HK-2 (cell line): ENCODE measurements around the gene APBA3.
A peak's percentile ranks its signal among the peaks of the same experiment; 100 is the strongest.

Source experiments
- DNase-seq: peaks from one replicate; pipeline ENCODE4 v3.0.0-alpha.2; 2018; ENCODE audit not compliant: unreplicated experiment

APBA3 gene, protein sequence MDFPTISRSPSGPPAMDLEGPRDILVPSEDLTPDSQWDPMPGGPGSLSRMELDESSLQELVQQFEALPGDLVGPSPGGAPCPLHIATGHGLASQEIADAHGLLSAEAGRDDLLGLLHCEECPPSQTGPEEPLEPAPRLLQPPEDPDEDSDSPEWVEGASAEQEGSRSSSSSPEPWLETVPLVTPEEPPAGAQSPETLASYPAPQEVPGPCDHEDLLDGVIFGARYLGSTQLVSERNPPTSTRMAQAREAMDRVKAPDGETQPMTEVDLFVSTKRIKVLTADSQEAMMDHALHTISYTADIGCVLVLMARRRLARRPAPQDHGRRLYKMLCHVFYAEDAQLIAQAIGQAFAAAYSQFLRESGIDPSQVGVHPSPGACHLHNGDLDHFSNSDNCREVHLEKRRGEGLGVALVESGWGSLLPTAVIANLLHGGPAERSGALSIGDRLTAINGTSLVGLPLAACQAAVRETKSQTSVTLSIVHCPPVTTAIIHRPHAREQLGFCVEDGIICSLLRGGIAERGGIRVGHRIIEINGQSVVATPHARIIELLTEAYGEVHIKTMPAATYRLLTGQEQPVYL

DNA sequence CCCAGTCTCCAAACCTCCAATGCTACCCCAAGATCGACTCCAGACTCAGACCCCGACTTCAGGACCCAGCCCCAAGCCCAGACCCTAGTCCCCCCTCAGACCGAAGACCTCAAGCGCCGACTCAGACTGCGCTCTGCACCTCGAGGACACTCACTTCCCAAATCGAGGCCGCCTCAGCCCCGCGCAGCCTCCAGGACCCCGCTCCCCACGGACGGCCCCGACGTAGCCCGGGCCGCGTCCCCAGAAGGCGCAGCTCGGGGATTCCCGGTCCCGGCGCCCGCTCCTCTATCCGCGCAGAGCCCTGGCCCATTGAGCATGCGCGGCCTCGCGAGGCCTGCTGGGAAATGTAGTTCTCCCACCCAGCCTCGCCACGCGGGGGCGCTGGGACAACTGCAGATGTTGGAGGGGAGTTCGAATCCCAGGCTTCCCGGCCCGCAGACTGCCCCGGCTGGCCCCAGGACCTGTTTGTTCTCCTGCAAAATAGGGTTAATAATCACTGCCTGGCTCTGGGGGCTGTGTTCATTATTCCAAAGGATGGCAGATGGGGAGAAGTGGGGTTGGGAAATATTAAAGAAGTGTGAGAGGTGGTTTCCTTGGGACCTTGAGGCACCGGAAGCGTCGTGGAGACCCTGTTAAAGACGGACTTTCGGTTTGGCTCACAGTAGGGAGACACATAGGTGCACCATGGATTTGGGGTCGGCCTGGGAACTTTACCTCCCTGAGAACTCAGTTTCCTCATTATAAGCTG, at the start of gene APBA3:
Gene APBA3 (minus strand): TSS at position 311 of the 748 bp plus-strand sequence. CDS start 1,428 bp downstream, outside the sequence.
- DNase-seq: peak; percentile 97

DNA sequence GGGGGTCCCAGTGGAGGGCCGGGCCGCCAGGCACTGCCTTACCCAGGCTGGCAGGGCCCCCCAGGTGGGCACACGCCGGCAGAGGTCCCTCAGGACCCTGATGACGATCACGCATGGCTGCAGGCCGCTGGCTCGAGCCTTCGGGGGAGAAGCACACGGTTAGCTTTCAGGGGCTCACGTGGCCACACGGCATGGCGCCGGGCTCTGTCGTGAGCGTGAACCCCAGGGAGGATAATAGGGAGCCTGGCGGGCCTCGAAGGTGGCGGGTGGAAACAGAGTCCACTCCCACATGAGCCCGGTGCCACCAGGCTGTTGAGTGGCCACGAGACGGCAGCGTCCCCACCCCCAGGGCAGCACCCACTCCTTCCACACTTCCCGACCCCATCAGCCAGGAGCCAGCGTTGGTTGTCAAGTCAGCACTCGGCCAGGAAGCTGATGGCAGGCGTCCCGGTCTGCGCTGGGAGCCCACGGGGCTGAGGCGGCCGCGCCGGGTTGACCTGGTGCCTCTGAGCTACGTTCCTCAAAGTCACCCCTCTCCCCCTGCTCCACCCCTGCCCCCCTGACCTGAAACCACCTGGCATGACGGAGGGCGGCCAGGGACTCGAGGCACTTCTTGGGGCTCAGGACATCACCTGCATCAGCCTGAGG, 49.3 kb upstream of the APBA3 start:
- no peak for DNase-seq

DNA sequence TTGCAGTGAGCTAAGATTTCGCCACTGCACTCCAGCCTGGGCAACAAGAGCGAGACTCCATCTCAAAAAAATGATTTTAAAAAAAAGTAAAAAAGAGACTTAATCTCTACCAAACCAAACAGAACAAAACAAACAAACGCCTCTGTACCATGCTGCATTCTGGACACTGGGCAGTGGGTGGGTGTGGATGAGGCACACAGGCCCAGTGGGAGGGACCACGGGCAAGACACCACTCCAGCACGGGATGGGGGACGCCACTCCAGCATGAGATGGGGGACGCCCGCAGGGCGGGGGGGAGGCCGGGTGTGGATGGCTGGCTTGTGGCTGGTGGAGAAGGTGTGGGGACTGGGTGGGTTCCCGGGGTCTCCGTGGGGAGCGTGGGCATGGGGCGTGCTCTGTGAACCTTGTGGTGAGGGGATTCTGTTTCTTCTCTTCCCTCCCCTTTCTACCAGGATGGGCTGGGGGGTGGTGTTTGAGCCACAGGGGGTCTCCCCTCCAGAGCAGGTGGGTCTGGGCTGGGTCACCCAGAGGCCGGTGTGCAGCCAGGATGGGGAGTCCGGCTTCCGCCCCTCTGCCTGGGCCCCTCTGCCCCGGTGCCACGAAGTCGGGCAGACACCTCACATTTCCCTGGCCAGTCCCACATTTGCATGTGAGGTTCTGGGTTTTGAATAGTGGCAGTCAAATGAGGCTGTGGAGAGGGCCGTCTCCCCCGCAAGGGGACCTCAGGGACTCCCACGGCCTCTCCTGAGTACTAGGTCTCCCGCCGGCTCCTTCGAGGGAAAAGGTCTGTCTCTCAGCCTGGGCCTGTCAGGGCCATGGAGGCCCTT, 48.6 kb upstream of the APBA3 start:
- DNase-seq: no peak

DNA sequence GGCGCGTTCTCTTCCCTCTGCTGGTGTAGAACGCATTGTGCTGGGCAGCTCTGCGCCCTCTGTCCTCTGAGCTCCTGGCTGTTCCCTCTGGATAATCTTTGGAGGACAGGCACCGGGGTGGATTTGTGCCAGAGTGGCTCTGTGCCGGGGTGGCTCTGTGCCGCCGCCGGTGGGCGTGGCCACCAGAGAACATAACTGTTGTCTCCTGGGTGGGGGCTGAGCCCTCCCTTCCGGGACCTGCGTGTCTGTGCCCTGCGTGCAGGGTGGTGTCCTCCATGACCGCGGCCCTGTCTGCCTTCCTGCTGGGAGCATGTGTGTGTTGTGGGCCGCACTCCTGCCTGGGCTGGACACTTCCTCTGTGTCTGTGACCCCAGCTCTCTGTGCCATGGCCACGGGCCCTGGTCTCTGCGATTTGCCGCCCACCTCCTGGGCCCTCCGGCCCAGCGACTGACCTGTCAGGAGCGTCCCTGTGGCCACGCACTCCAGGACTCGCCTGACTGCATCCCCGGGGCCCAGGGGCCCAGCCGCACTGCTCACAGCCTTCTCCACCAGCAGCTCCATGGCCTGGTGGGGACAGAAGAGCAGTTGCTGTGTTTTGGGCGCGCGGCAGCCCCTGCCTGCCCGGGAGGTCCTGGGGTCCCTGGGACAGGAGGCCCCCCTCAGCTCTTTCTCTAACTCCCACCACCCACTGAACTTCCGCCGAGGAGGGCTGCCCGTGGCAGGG, 47.1 kb upstream of the APBA3 start:
- DNase-seq: no peak

DNA sequence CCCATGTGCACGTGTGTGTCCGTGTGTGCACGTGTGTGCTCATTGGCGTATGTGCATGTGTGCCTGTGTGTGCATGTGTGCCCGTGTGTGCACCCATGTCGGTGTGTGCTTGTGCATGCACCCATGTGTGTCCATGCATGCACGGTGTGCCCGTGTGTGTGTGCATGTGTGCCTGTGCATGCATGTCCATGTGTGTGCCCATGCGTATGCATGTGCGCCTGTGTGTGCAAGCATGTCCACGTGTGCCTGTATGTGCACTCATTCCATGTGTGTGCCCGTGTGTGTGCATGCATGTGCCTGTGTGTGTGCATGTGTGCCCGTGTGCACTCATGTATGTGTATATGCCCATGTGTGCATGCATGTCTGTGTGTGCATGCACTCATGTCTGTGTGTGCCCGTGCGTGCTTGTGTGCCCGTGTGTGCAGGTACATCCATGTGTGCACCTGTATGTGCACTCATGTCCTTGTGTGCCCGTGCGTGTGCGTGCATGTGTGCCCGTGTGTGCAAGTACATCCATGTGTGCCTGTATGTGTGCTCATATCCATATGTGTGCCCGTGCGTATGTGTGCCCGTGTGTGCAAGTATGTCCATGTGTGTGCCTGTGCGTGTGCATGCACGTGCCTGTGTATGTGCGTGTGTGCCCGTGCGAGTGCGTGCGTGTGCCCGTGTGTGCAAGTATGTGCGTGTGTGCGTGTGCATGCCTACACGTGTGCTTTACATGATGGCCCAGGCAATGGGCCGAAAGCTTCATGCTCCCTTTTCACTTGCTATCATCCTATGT, 46.3 kb upstream of the APBA3 start:
- DNase-seq: no peak

DNA sequence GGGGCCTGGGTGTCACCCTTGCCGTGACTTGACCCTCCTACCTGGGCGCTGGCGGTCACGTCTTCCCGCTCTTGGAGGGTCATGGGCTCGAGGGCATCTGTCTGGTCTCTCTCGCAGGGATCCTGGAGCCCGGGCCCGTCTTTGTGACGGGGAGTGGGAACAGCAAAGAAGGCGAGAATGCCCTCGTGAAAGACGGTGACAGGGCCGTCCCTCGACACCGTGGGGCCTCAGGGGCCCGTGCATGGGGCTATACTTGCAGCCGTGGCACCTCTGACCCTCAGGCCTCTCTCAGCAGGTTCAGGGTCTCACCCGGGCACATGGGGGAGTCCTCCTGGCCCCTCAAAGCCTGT, 45.6 kb upstream of the APBA3 start:
- no peak for DNase-seq

DNA sequence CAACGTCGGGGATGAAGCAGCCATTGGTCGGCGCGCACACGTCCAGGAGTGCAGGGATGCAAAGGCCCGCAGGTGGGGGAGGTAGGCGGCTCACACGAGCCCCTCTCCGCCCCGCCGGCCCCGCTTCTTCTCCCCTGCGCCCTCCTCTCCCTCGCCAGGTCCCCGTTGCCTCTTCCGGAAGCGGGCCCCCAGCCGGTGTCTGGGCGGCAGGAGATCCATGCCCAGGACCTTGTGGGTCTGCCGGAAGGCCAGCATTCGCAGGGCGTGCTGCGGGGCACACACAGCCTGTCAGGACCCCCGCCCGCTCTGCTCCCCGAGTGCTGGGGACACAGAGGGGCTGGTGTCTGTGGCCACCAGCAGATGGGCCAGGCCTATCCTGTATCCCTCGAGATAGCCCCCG, 44.4 kb upstream of the APBA3 start:
- no peak for DNase-seq

DNA sequence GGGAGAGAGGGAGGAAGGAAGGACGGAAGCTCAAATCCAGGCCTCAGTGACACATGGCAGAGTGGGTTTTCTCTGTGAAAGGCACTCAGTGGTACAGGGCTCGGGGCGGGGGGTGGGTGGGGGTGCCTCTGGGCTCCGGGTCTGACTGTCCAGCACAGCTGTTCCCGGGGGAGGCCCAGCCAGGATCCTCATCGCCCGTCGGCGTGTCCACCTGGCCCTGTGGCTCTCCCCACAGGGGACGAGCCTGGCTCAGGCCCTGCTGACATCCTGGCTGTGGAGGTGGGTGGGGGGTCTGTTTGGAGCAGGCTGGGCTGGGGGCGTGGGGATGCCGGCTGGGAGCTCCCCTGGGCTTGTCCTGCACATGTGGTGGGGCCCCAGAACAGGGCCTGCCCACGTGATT, 42.9 kb upstream of the APBA3 start:
- no peak for DNase-seq

DNA sequence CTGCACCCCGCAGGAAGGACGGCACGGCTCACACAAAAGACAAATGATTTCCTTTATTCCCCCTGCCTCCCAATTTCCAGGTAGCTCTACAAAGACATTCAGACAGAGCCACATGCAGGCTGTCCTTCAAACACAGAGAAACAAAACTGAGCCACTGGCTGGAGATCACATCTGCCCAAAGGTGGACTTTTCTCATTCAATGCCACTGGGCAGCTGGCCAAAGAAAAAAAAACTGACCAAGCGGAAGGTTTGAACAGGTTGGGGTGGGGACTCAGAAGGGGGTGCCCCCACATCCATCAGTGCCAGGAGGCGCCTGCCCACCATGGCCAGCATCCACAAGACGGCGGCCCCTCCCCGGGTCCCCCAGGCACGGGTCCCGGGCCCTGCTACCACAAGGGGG, 42.5 kb upstream of the APBA3 start:
- no peak for DNase-seq

DNA sequence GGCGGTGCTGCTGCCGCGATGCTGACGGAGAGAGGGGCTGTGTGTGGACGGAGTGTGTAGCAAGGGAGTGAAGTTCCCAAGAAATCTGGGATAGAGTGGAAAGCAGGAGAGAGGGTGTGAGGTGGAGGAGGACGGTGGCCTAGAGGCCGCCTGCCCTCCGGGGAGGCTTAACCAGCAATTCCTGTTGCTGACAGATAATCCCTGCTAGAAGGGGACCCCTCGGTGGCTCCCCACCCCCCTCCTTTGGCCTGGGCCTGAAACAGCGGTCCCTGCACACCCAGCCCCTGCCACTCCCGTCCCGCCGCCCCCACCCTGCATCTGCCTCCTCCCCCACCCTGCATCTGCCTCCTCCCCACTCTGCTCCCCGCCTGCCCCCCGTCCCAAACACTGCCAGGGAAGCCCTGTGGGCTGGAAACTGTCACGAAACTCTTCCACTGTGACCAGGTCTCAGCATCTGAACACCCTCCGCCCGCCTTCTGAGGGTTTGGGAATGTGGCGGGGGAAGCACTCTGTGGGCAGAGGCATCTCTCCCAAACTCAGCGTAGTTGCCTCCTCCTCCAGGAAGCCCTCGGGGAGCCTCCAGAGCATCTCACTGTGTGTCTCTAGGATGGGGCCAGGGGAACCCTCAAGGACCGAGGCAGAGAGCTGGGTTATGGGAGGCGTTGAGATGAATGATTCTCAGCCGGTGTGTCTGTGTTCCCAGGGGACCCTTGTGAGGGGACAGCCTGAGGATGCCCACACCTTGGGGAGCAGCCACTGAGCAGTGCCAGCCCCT, 41.8 kb upstream of the APBA3 start:
- no peak for DNase-seq

DNA sequence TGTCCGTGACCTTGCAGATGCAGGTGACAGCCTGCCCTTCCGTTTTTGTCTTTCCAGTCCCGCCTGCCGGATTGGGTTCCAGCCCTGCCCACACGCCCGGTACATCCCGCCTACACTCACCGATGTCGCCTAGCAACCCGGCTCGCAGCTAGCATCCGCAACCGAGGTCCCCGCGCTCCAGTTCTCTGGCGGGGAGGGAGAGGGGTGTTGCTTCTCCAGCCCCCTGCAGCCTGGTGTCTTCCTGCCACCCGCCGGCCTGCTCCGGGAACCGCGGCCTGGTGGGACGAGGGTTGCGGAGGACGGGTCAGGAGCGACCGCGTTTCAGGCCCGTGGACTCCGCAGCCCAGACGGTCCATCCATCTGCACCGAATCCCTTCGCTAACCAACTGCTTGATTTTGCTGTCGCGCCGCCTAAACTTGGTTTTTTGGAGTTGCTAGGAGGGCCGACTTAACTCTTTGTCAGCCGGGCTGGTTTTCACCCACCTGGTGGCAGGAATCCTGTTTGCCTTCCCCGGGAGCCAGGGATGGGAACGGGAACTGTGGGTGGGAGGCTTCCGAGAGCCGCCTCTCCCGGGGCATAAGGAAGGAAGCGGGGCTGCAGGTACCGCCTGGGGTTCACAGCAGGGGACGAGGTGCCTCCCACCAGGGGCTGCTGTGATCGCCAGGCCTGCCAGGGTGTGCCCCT, 40.1 kb upstream of the APBA3 start:
- no peak for DNase-seq

DNA sequence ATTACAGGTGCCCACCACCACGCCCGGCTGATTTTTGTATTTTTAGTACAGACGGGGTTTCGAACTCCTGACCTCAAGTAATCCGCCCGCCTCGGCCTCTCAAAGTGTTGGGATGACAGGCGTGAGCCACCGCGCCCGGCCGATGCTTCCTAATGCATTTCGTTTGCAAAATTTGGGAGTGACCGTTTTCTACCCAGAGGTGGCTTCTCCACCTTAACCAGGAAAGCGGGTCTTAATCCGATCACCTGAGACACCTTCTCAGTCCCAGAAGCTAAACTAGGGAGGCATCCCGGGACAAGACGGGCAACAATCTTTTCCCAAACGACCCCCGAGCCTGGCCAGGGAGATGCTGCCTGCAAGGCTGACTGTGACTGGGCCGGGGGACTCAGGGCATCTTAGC, 39.5 kb upstream of the APBA3 start:
- no peak for DNase-seq

DNA sequence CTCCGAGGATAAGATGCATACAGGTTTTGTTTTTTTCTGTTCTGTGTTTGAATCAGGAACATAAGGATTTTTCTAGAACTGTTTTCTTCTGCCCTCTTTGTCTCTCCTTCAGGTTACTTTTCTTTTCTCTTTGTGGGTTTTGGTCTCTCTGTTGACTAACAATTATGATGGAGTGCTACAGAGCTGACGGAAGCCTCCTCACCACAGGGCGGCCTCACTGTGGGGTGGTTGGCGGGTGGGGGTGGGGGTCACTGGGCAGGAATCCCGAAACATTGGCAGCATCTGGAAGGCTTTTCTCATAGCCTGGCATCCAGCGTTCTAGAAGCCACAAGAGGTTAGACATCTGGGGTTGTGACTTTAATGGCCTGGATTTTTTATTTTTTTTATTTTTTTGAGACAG, 36.6 kb upstream of the APBA3 start:
- DNase-seq: no peak

DNA sequence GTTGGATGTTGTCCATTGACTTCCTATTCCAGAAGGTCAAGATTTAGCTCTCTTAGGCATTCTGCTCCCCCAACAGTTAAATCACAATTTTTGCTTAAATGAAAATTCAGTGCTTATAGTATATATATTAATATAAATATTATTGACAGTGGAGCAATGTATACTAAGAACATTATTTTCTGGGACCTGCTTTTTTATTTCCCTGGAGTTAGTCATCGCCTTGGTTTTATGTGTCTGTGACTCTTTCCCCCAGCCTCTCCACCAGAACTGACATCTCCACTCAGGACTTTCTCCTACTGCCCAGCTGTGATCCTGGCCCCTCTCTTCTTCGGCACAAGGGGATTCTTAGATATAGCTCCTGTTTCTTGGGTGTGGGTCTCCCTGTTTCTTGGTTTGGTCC, 34.9 kb upstream of the APBA3 start:
- DNase-seq: no peak

DNA sequence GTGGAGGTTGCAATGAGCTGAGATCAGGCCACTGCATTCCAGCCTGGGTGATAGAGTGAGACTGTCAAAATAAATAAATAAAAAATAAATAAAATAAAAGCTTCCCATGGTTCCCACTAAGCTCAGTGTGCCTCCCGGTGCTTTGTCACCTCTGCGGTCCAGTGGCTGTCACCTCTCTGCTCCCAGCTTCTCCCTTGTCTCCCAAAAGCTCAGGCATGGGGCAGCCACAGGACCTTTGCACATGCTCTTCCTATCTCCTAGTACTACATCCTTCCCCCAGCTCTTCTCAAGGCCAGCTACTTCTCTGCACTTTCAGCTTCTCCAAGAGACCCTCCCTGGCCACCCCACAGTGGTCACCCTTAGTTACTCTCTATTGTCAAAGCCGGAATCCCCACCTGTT, 32.3 kb upstream of the APBA3 start:
- DNase-seq: no peak

DNA sequence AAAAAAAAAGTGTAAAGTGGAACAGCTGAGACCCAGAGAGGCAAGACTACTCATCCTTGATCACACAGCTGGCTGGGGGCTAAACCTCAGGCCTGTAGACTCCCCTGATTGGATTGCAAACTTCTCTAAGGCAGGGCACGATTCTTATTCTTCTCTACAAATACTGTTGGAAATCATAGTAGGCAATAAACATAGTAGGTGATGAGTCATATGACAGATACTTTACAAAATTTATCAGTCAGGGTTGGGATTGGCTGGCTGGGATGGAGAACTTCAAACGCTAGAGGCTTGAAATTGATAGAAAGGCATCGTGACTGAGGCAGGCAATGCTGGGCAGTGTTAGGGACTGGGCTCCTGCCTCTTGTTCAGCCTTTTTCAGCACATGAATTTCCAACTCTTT, 30.6 kb upstream of the APBA3 start:
- no peak for DNase-seq

DNA sequence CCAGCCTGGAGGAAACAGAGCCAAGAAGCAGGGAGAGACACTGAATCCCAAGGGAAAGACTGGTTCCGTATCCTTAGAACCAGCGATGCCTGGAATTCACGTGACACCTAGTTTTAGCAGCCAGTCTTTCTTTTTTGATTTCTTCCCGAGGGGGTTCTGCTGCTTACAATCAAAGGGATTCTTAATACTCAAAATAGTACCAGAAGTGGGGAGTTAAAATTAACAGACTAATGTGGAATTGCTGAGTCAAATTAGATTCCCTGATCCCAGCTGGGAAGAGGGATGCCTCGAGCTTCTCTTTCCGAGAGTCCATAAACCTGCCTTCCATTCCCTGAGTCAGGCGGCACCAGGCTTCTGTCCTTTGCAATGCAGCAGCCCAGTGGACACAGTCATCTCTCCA, 29.4 kb upstream of the APBA3 start:
- DNase-seq: no peak

DNA sequence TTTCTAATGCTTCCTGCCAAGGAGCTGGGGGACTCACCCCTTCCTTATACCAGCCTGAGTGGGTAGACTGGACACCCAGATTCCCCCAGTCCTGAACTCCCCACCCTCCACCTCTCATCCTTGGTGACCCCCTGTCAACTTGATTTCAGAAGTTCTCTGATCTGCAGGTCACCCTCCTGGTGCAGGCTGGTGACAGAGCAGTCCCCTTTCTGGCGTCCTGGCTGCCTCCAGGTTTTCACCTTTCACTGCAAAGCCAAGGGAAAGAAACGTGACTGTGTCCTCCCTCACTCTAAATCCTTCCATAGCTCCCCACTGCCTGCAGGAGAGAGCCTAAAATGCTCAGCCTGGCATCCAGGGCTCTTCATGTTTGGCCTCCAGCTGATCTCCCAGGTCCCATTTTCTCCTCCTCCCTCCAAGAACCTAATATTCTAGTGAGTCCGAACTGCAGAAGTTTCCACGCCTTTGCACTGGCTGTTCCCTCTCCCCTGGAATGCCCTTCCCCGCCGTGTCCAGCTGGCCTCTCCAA, 28.8 kb upstream of the APBA3 start:
- DNase-seq: no peak
